Measurements from ENCODE around the gene RYR1. TPM values are rescaled to one million over a fixed set of nuclear protein-coding genes. Genes with fewer than 3 reads are reported as not detected.

RYR1 gene
- total and polyA plus RNA-seq, 2 of the 8 experiments (the other 6 are each of a cell fraction or from before 2014, with no cell fraction given), result 5.8 to 11.8 TPM

GRCh38 chr19:38528213-38528755 is 94.8 kb downstream of the RYR1 start (continued):
- TF ChIP-seq, protein P1, sequence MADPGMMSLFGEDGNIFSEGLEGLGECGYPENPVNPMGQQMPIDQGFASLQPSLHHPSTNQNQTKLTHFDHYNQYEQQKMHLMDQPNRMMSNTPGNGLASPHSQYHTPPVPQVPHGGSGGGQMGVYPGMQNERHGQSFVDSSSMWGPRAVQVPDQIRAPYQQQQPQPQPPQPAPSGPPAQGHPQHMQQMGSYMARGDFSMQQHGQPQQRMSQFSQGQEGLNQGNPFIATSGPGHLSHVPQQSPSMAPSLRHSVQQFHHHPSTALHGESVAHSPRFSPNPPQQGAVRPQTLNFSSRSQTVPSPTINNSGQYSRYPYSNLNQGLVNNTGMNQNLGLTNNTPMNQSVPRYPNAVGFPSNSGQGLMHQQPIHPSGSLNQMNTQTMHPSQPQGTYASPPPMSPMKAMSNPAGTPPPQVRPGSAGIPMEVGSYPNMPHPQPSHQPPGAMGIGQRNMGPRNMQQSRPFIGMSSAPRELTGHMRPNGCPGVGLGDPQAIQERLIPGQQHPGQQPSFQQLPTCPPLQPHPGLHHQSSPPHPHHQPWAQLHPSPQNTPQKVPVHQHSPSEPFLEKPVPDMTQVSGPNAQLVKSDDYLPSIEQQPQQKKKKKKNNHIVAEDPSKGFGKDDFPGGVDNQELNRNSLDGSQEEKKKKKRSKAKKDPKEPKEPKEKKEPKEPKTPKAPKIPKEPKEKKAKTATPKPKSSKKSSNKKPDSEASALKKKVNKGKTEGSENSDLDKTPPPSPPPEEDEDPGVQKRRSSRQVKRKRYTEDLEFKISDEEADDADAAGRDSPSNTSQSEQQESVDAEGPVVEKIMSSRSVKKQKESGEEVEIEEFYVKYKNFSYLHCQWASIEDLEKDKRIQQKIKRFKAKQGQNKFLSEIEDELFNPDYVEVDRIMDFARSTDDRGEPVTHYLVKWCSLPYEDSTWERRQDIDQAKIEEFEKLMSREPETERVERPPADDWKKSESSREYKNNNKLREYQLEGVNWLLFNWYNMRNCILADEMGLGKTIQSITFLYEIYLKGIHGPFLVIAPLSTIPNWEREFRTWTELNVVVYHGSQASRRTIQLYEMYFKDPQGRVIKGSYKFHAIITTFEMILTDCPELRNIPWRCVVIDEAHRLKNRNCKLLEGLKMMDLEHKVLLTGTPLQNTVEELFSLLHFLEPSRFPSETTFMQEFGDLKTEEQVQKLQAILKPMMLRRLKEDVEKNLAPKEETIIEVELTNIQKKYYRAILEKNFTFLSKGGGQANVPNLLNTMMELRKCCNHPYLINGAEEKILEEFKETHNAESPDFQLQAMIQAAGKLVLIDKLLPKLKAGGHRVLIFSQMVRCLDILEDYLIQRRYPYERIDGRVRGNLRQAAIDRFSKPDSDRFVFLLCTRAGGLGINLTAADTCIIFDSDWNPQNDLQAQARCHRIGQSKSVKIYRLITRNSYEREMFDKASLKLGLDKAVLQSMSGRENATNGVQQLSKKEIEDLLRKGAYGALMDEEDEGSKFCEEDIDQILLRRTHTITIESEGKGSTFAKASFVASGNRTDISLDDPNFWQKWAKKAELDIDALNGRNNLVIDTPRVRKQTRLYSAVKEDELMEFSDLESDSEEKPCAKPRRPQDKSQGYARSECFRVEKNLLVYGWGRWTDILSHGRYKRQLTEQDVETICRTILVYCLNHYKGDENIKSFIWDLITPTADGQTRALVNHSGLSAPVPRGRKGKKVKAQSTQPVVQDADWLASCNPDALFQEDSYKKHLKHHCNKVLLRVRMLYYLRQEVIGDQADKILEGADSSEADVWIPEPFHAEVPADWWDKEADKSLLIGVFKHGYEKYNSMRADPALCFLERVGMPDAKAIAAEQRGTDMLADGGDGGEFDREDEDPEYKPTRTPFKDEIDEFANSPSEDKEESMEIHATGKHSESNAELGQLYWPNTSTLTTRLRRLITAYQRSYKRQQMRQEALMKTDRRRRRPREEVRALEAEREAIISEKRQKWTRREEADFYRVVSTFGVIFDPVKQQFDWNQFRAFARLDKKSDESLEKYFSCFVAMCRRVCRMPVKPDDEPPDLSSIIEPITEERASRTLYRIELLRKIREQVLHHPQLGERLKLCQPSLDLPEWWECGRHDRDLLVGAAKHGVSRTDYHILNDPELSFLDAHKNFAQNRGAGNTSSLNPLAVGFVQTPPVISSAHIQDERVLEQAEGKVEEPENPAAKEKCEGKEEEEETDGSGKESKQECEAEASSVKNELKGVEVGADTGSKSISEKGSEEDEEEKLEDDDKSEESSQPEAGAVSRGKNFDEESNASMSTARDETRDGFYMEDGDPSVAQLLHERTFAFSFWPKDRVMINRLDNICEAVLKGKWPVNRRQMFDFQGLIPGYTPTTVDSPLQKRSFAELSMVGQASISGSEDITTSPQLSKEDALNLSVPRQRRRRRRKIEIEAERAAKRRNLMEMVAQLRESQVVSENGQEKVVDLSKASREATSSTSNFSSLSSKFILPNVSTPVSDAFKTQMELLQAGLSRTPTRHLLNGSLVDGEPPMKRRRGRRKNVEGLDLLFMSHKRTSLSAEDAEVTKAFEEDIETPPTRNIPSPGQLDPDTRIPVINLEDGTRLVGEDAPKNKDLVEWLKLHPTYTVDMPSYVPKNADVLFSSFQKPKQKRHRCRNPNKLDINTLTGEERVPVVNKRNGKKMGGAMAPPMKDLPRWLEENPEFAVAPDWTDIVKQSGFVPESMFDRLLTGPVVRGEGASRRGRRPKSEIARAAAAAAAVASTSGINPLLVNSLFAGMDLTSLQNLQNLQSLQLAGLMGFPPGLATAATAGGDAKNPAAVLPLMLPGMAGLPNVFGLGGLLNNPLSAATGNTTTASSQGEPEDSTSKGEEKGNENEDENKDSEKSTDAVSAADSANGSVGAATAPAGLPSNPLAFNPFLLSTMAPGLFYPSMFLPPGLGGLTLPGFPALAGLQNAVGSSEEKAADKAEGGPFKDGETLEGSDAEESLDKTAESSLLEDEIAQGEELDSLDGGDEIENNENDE (IDR thresholded peaks at IDR 0.05; ENCODE audit: insufficient replicate concordance, low read length), result no peak
- TF ChIP-seq KDM1A (IDR thresholded peaks at IDR 0.05; ENCODE audit: borderline replicate concordance, low read length), result no peak
- TF ChIP-seq NRF1 (IDR thresholded peaks at IDR 0.05; ENCODE audit: low read depth, low read length), result no peak
- TF ChIP-seq KDM5A (IDR thresholded peaks at IDR 0.05; ENCODE audit: low read length), result no peak
- no peak for TF ChIP-seq BACH1 (IDR thresholded peaks at IDR 0.05; ENCODE audit: low read length)
- no peak for TF ChIP-seq POU5F1 (IDR thresholded peaks at IDR 0.05; ENCODE audit: low read depth, low read length)
- TF ChIP-seq ASH2L (IDR thresholded peaks at IDR 0.05; ENCODE audit: low read length), result no peak
